H1 (cell line): ENCODE results near the gene GALNT17. TPM values are rescaled to one million over a fixed set of nuclear protein-coding genes. Genes with fewer than 3 reads are reported as not detected.

Source experiments
- ATF2 ChIP-seq: IDR thresholded peaks from 2 replicates; pipeline ENCODE4 v1.6.1; 2012; ENCODE audit warnings: low read length, inconsistent platforms
- GABPA ChIP-seq: IDR thresholded peaks from 2 replicates; pipeline ENCODE4 v1.6.1; 2011; ENCODE audit warnings: mild to moderate bottlenecking, low read length, moderate library complexity, borderline replicate concordance; ENCODE audit not compliant: insufficient read depth
- polyA plus RNA-seq, 7 experiments: library from polyadenylated mRNA; depleted of rRNA in 3 of 7; stranded (reverse) in 5 of 7; unstranded in 2 of 7; fragments of >200 nt in 5 of 7; fragments of 200-250 nt in 2 of 7; gene quantifications; 1 replicate in 5 of 7; 2 replicates in 1 of 7; 4 replicates in 1 of 7; pipeline versions ENCODE4 v1.2.1 to v1.2.3, GENCODE V29; 2011 to 2013; ENCODE audit warnings: missing spikeins in 2 of 7, mixed read lengths in 2 of 7
- total RNA-seq: library from RNA; stranded (reverse); fragmentation: NEBNext Ultra II Directional; extraction: Animal tissue kit (Norgen Biotek cat#: 25700); gene quantifications from 2 replicates; pipeline ENCODE4 v1.2.1, GENCODE V29; 2021

Gene GALNT17
- total and polyA plus RNA-seq, 2 of the 8 experiments (the other 6 are each of a cell fraction or from before 2014, with no cell fraction given): 37.7 to 47.0 TPM

DNA sequence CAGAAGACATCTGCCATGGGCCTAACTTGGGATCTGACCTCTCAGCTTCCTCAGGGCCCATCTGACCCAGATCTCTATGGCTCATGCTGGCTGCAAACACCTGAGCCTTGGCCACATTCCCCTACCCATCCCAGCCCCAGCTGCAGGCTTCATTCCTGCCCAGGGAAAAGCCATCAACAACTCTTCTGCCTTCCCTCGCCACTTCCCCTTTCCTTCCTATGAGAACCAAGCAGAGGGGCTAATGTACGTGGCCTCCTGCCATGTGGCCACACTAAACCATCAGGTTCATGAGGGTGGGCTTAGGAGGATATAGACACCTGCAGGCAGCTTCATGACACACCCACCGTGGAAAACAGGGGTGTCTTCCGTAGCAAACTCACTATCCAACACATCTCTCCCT lies 312.2 kb downstream of the GALNT17 start (continued):
- TF ChIP-seq ATF2 (no peak), GABPA (no peak)
